ENCODE data around the gene RPAP3. TPM values are rescaled to one million over a fixed set of nuclear protein-coding genes. Genes with fewer than 3 reads are reported as not detected.

The RPAP3 gene
- total and polyA plus RNA-seq, 2 of the 4 experiments (the other 2 are of a cell fraction) = 10.6 to 13.4 TPM

DNA sequence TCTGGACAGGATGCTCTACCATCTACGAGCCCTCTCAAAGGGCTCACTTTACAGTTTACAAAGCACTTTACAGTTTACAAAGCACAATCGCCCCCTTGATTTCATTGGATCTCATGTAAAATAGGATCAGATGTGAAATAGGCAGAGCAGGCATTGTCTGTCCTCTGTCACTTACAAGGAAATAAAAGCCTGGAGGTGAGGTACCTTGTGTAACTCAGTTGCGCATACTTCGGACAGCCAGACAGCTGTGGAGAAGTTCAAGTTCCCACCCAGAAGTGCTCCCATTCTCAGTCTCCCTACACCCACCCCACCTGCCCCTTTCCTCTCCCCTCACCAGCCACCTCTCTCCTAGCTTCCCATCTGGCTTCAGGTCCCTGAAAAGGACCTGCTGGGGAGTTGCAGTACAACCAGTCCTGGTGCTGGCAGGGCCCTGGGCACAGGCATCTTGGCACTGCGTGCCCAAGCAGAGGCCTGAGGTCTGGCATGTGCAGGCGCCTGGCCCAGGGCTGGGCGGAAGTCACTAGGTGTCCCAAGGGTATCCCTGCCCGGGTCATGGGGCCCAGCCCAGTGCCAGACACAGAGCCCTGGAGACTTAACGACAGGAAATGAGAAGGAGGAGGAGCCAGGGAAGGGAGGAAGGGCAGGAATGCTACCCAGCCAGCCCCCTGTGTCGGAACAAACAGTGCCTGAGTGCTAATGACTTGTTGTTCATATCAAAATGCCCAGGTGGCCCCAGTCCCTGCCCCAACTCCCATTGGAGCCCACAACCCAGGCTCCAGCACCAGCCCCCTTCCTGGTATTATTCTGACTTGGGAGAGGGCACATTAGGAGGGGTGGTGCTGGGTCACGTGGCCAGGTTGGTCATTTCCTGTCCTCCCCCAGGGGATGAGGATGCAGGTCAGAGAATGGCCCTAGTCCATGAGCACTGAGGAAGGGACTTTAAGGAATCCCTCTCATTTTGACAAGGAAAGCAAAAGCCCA is 47.5 kb upstream of the RPAP3 start:
- ChIA-PET POLR2A (ENCODE audit: unreplicated experiment) (no interaction called here), CTCF (no interaction called here)
- H4K8ac ChIP-seq (ENCODE audit: low read depth in 2 of 2, low read length in 2 of 2) = peak overlapping the region; percentile 26 to 31; a peak in 1 of 4 replicates
- TF ChIP-seq, protein P1, sequence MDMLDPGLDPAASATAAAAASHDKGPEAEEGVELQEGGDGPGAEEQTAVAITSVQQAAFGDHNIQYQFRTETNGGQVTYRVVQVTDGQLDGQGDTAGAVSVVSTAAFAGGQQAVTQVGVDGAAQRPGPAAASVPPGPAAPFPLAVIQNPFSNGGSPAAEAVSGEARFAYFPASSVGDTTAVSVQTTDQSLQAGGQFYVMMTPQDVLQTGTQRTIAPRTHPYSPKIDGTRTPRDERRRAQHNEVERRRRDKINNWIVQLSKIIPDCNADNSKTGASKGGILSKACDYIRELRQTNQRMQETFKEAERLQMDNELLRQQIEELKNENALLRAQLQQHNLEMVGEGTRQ (IDR thresholded peaks at IDR 0.05; ENCODE audit: low read depth, low read length) = peak; percentile 54; the same call in 1 of the 2 replicates
- TF ChIP-seq CEBPB (IDR thresholded peaks at IDR 0.05; ENCODE audit: low read depth, low read length) = no peak
- DNase-seq (no peak), ATAC-seq (ENCODE audit: low read depth) (peak; percentile 36)
- H3K4me1 ChIP-seq (ENCODE audit: control insufficient read depth, insufficient read depth, low read length) = peaks cover 14% of the 10 kb centered on the region
- H4K91ac ChIP-seq (ENCODE audit: insufficient read depth, low read depth, low read length) = peak overlapping the region; percentile 28; the same call in 1 of the 2 replicates
- H3K23ac ChIP-seq (ENCODE audit: low read depth, low read length) = no peak overlapping the region
- H2AFZ ChIP-seq (replicated peaks; ENCODE audit: low read length, poor library complexity) = peak overlapping the region; percentile 75
- H4K20me1 ChIP-seq (ENCODE audit: insufficient read depth, low read length) = no peaks in the 10 kb centered on the region
- H2BK120ac ChIP-seq (ENCODE audit: low read depth, low read length) = peak overlapping the region; percentile 26
- no peak overlapping the region for H3K4me3 ChIP-seq (ENCODE audit: insufficient read depth, low read depth, low read length)
- dilution Hi-C loops (cut with HindIII; ENCODE audit: low sequenced_read_pairs, unreplicated experiment) (no loop called here), in situ Hi-C loops (cut with MboI; ENCODE audit: low sequenced_read_pairs) (no loop called here), intact Hi-C loops (cut with micrococcal nuclease) (no loop called here)
- no peak overlapping the region for H3K9ac ChIP-seq (ENCODE audit: low read depth, low read length)
- no peak overlapping the region for H3K4me2 ChIP-seq (ENCODE audit: low read depth, low read length)
- H2BK20ac ChIP-seq (ENCODE audit: low read depth, low read length) = 0 out of 2 replicates have a peak overlapping the region, but pooled peaks have one; percentile 20
- H2BK5ac ChIP-seq (ENCODE audit: low read depth, low read length, poor library complexity, severe bottlenecking) = peak overlapping the region; percentile 48
- H3K9me3 ChIP-seq (ENCODE audit: control insufficient read depth, insufficient read depth, low read length) = no peaks in the 10 kb centered on the region
- H3K56ac ChIP-seq (ENCODE audit: extremely low read depth, insufficient read depth, low read length) = no peak overlapping the region
- no peaks in the 10 kb centered on the region for H3K79me1 ChIP-seq (ENCODE audit: low read depth in 1 of 2, low read length in 2 of 2)
- 0 out of 2 replicates have a peak overlapping the region, but pooled peaks have one; percentile 6 for H3K14ac ChIP-seq (replicated peaks; ENCODE audit: low read depth, low read length)
- no peak overlapping the region; the same call in 1 of the 2 replicates for H4K5ac ChIP-seq (ENCODE audit: low read depth, low read length)
- no peak overlapping the region; the same call in 1 of the 2 replicates for H3K27ac ChIP-seq (ENCODE audit: insufficient read depth, low read length)
- WGBS, 2 experiments (ENCODE audit: extremely low coverage in 2 of 2, insufficient read length in 1 of 2) = 100% methylated on average over 1 of the region's 11 CpGs; no CpG with 5 or more reads in 1 of the 2 experiments
- peaks cover 13% of the 10 kb centered on the region; the same call in 1 of the 2 replicates for H3K9me1 ChIP-seq (ENCODE audit: insufficient read depth, low read length)
- no peaks in the 10 kb centered on the region for H3K36me3 ChIP-seq (ENCODE audit: control insufficient read depth, insufficient read depth, low read length)
- peak overlapping the region; percentile 70 for H2AK5ac ChIP-seq (ENCODE audit: low read depth, low read length)
- no peak overlapping the region; the same call in 2 of the 3 replicates for H2BK15ac ChIP-seq (ENCODE audit: low read depth, low read length)
- H3K4ac ChIP-seq (ENCODE audit: low read depth, low read length) = peak overlapping the region; percentile 64
- H2AK9ac ChIP-seq (replicated peaks; ENCODE audit: low read depth, low read length, poor library complexity) = peak overlapping the region; percentile 52
- H3K27me3 ChIP-seq (ENCODE audit: control insufficient read depth, insufficient read depth, low read length) = peaks cover 5% of the 10 kb centered on the region; the same call in 1 of the 2 replicates
- BruUV-seq (replicated peaks) = no TSS peak
- H3K18ac ChIP-seq (ENCODE audit: low read depth, low read length) = no peak overlapping the region
